Fibroblast of peridontal ligament (primary cell): Measurements from ENCODE around the gene UBTD1.
"Not testable (repeated sequence)": the region's sequence is repeated elsewhere in the genome, so short reads cannot be mapped to it uniquely, and the experiment has no call there.

ENCODE experiments used
- DNase-seq: peaks from one replicate; pipeline ENCODE4 v3.0.0-alpha.2; 2010; ENCODE audit errors: extremely low read depth

Gene UBTD1

DNA sequence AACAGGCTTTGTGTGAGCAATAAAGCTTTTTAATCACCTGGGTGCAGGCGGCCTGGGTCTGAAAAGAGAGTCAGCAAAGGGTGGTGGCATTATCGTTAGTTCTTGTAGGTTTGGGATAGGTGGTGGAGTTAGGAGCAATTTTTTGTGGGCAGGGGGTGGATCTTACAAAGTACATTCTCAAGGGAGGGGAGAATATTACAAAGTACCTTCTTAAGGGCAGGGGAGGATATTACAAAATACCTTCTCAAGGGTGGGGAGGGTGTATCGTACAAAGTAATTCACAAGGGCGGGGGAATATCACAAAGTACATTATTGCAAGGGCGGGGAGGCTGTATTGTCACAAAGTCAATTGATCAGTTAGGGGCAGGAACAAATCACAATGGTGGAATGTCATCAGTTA lies 63.6 kb downstream of the UBTD1 start:
- not testable (repeated sequence) for DNase-seq

DNA sequence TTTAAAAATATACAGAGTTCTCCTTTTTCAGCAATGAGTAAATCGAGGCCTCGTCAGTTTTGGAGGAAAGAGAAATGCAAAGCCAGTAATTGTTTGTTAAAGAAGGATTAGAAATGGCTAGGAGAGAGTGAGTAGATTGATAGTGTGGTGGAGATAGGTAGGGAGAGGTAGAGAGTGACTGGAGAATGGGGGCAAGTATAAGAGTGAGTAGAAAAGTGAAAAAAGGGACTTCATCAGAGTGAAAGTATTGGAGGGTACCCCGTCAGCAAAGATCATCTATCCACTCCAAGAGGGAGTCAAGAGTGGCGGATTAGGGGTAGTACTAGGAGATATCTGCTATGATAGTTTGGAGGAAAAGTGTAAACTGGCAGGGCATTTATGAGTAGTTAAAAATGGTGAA lies 64.6 kb downstream of the UBTD1 start:
- no peak for DNase-seq

DNA sequence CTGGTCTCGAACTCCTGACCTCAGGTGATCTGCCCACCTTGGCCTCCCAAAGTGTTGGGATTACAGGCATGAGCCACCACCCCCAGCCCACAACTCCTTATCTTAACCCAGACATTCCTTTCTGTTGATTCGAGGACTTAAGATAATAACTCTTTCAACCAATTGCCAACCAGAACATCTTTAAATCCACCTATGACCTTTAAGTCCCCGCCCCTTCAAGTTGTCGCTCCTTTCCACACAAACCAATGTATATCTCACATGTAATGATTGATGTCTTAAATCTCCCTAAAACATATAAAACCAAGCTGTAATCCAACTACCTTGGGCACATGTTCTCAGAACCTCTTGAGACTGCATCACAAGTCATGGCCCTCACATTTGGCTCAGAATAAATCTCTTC lies 66.1 kb downstream of the UBTD1 start:
- no peak for DNase-seq

DNA sequence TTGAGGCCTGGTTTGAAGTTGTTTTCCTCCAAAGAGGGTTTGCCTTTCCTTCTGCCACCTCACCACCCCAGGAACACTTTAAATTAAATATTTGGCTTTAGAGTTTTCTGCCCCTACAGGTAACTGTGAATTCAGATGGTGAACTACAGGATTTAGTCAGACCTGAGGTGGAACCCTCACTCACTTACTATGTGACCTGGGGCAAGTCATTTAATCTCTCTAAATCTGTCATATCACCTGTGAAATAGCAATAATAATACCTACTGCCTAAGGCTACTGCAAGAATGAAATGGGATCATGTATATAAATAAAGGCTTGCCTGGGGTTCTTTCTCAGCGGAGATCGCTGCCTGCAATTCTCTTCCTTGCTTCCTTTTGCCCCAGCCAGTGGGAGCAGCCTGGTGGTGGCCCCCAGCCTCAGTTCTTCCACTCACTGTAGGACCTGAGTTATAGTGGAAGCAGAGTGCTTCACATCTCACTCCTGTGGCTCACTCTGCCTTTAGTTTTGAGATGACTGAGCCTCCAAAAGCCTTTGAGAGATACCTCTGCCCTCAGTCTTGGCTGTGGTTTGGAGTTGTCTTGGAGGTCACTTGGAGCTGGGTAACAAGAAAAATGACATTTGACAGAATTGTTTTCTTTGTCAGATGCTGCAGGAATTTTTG lies 67.7 kb downstream of the UBTD1 start:
- DNase-seq, result no peak

DNA sequence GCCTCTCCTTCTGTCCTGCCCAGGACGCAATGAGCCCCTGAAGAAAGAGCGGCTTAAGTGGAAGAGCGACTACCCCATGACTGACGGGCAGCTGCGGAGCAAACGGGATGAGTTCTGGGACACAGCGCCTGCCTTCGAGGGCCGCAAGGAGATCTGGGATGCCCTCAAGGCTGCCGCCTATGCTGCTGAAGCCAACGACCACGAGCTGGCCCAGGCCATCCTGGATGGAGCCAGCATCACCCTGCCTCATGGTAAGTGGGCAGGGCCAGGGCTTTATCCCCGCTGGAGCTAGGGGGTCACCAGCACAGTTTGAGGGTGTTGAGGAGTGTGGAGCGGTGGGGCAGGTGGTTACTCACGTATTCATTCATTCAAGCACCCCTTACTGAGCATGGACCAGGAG lies 69.2 kb downstream of the UBTD1 start:
- DNase-seq, result no peak

DNA sequence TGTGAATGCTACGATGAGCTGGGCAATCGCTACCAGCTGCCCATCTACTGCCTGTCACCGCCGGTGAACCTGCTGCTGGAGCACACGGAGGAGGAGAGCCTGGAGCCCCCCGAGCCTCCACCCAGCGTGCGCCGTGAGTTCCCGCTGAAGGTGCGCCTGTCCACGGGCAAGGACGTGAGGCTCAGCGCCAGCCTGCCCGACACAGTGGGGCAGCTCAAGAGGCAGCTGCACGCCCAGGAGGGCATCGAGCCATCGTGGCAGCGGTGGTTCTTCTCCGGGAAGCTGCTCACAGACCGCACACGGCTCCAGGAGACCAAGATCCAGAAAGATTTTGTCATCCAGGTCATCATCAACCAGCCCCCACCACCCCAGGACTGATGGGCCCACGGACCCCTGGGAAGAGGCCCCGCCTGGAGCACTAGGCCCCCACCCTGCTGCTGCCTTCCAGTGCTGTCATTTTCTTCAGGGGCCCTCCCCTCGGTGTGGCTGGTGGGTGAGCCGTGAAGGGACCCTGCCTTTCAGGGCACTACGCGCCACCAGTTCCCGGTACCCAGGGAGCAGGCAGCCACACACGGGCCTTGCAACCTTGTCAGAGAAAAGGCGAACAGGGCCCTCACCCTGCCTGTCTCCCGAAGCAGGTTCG lies 71.5 kb downstream of the UBTD1 start:
- no peak for DNase-seq

DNA sequence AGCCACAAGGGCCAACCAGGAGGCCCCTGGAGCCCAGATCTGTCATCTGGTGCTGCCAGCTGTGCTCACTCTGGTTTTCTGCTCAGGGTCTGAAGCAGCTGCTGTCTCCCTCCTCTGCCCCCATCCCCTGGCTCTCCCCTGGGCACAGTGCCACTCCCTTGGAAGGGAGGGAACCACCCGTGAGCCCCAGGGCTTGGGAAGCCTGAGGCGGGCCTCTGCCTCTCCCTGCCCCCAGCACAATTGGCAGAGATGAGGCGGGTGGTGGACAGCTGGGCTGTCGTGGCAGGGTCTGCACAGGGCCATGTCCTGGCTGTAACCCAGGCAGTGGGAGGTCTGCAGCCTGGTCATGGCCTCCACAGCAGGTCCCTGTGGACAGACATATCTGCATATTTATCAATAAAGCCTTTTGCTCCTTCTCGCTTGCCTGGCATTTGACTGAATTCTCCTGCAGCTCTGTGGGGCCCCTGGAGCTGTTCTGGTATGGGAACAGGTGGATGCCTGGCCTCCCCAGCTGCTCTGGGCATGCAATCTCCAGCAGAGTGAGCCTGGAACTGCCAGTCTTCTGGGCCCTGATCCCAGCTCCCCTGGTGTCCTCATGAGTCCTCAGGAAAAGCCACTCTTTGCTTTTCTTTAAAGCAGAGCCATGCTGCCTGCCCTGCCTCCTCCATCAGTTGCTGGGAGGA lies 72.2 kb downstream of the UBTD1 start:
- DNase-seq, result no peak

DNA sequence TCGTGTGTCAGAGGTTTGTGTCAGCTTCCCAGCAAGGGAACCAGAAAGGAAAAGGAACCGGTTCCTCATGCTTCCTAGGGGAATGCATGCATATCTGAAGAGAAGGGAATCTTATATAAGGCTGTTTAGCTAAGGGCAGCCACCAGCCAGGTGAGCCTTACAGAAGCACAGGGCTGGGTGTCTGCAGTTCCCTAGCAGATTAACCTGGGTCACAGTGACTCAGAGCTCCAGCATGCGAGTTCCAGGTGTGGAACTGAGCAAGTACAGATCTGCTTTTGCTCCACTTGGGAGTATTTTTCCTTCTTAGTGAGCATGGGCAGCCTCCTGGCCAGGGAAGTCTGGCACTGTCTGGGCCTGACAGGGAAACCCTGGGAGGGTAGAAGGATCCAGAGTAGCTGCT lies 72.9 kb downstream of the UBTD1 start:
- DNase-seq, result no peak

DNA sequence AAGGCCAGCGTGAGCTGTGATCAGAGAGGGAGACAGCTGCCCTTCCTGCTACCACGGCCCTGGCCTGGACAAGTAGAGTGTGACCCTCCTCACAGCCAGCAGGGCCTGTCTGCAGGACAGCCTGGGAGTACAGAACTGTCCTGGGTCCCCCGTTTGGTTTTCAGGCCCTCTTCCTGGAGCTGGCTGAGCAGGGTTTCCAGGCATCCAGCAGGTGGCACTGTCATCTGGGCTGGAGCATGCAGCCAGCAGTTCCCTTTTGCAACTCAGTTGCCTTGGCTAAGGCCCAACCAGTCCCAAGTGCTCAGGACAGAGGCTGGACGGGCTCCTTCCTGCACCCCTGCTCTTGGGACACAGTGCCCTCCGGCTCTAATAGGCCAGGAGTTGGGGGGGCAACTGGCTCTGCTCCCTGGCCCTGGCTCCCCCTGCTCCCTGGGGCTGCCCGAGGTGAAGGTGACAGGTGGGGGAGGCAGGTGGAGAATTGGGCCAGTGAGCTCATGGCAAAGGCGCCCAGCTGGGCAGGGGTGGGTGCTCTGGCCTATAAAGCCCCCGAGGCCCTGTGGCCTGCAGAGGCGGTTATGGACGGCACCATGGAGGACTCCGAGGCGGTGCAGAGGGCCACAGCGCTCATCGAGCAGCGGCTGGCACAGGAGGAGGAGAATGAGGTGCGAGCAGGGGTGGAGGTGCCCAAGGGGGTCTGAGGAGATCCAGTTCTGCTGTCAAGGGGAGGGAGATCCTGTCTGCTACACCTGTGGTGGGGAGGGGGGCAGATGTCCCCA lies 73.7 kb downstream of the UBTD1 start, which contains the start of gene ANKRD2:
Gene ANKRD2, plus strand, starts transcription at position 566 of the 776 bp plus-strand sequence. Its CDS starts 10 bp downstream, at position 576.
- DNase-seq, result peak; percentile 80

DNA sequence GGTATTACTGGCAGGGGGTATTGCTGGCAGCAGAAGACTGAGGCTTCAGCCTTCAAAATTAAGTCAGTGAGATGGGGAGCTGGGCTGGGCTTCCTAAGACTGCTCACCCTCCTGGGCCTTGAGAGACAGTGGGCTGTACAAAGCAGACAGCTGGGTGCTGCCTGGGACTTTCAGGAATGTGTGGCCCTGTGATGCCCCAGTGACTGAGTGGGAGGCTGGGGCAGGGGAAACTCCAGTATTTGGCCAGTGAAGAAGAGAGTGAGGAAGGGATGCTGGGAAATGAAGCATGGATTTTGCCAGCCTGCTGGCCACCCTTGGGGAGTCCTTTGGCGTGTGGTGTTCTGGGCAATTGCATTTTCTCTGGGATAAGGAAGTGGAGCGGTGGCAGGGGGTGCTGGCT lies 74.3 kb downstream of the UBTD1 start:
- DNase-seq, result no peak

DNA sequence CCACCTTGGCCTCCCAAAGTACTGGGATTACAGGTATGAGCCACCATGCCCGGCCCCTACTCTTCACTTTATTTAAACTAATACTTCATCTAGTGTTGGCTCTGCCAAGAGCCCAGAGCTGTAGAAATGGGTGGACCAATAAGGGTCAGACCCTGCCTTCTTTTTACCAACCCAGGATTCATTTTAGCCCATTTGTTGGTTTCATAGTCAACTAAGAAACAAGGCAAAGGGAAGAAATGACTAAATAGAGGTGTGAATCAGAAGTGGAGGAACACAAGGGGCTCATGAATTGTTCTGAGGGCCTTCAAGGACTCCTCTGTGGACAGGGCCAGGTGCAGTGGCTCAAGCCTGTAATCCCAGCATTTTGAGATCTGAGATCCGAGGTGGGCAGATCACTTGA lies 74.9 kb downstream of the UBTD1 start:
- DNase-seq, result no peak

DNA sequence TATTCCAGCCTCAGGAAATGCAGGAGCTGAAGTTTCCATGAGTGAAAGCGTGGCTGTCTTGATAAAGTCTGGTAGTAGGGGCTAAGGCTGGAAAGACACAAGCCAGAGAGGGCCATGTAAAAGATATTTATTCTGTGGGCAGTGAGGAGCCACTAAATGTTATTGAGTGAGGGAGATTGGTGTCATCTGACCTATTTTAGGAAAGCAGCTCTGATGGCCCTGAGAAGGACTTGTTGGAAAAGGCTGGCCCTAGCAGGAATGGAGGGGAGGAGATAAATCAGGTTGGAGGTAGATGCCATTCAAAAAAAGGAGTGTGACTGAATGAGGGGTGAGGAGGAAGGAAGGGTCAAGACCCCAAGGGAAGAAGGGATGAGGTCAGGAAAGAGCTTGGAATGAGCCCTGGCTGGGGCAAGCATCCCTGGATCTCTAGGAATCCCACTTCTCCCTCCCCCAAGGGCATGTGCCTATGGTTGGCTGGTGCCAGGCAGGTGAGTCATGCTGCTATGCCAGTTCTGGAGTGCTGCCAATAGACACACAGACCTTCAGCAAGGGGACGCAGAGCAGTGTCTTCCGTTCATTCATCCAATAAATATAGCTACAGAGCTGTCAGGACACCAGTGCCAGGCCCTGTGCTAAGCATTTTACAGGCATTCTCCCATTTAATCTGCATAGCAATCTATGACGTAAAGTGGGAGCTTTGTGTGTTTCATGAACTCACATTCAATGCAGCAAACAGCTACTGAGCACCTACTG lies 75.8 kb downstream of the UBTD1 start:
- peak; percentile 60 for DNase-seq

DNA sequence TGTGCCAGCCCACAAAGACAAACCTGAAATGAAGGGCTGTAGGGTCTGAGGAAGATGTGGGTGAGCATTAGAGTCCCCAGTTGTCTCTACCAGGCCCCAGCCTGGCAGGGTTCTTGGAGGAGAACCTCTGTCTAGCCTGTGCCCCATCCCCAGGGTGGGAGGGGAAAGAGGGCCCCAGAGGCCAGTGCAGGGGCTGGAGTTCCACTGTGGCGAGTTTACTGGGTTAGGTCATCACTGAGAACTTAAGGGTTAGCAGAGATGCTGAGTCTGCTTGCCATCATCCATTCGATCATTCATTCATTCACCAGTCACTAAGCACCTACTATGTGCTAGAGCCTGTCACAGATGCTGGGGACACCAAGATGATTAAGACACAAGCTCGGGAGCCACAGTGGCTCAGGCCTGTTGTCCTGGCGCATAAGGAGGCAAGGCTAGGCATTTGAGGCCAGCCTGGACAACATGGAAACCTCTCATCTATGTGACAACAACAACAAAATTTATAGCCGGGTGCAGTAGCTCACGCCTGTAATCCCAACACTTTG lies 76.5 kb downstream of the UBTD1 start:
- DNase-seq, result no peak

DNA sequence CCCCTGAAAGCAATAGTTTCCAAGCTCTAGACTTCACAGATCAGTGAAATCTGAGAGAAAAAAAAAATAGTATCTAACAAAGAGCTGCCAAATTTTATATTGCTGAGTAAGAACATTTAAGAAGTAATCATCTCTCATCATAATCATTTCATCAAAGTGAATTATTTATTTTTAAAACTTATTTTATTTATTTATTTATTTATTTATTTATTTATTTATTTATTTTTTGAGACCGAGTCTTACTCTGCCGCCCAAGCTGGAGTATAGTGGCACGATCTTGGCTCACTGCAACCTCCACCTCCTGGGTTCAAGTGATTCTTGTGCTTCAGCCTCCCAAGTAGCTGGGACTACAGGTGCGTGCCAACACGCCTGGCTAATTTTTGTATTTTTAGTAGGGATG lies 77.8 kb downstream of the UBTD1 start:
- DNase-seq, result not testable (repeated sequence)

DNA sequence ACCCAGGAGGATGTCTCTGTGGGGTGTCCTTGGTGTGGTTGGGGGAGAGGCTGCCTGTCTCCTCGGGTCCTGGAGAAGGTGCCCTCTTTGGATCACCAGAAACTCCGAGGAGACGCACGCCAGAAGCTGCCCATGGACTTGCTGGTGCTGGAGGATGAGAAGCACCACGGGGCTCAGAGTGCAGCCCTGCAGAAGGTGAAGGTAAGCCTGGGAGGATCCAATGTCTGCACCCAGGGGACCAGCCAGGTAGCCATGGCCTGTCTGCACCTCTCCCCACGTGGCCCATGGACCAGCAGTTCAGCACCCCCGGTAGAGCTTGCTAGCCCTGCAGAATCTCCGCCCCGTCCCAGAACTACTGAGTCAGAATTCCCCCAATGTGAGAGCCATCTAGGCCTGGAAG lies 79.0 kb downstream of the UBTD1 start:
- DNase-seq, result no peak

DNA sequence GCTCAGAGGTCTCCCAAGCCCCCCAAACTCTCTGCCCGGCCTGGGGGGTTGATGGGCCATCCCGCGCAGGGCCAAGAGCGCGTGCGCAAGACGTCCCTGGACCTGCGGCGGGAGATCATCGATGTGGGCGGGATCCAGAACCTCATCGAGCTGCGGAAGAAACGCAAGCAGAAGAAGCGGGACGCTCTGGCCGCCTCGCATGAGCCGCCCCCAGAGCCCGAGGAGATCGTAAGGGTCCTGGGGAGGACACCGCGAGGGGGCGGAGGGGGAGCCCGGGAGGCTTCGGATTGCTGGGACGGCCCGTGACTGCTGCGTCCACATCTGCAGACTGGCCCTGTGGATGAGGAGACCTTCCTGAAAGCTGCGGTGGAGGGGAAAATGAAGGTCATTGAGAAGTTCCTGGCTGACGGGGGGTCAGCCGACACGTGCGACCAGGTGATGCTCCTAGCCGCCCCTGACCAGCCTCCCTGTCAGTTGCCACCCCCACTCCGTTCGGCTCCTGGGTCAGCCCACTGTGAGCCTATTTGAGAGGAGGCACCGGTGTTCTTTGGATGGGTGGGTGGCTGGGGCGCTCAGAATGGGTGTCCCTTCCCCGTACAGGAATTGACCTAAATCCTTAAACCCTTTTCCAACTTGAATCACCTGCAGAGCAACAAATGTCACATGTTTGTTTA lies 79.6 kb downstream of the UBTD1 start:
- no peak for DNase-seq

DNA sequence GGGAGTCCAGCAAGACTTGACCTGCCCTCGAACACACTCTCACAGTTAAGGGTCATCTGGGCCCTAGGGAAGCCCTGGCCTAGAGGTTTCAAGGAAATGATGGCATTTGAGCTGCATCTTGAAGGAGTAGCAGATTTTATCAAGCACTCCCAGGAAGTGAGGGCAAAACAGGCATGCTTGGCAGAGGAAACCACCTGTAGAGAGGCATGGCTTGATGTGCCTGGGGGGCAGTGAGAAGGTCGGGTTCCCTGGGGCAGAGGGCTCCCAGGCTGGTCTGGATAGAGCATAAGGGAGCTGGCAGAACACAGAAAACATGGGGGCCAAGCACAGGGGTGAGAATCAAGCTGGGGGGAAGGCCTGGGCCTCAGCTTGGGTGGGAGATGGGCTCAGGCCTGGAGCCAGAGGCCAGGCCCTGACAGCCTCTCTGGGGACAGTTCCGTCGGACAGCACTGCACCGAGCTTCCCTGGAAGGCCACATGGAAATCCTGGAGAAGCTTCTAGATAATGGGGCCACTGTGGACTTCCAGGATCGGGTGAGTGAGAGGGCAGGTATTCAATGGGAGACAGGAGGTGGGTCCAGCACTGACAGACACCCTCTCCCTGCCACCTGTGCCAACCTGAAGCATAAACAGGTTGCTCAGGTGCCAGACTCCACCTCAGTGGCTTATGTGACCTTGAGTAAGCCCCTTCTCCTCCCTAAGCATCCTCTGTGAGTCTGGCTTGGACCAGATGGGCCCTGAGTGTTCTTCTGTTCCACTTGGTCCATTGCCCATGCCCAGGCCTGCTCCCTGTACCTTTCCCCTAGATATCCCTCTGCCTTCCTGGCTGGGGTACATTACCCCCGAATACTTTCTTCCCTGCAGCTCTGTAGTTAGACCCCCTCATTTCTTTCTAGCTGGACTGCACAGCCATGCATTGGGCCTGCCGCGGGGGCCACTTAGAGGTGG lies 82.0 kb downstream of the UBTD1 start:
- no peak for DNase-seq

DNA sequence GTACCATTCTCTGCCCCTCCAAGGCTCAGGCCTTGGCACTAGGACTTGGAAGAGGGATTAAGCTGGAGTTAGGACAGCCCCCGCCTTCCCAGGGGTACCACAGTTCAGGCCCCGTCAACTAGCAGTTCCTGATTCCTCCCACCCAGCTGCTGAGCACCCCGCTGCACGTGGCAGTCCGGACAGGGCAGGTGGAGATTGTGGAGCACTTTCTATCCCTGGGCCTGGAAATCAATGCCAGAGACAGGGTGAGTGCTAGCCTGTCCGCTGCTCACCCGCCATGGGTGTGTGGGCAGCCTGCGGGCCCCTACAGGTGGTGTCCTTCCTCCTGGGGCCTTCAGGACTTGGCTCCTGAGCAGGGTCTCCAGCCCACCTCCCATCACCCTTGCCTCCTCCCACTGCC lies 83.4 kb downstream of the UBTD1 start:
- DNase-seq, result no peak

DNA sequence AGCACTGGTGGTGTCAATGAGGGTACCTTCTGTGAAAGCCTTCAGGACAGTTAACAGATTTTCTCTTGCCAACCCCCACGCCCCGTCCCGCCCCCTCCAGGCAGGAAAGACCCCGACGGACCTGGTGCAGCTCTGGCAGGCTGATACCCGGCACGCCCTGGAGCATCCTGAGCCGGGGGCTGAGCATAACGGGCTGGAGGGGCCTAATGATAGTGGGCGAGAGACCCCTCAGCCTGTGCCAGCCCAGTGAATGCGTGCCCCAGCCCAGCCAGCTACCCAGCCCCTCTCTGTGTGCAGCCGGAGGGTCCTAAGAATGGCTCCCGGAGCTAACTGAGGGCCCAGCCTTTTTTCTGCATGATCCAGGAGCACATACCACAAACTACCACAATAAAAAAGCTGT lies 84.8 kb downstream of the UBTD1 start:
- no peak for DNase-seq
